ENCODE measurements around the gene PTPRD. TPM values are rescaled to one million over a fixed set of nuclear protein-coding genes. Genes with fewer than 3 reads are reported as not detected.

Gene PTPRD
- total RNA-seq, 1 donor from 2014 or later, result 136 TPM

GRCh38 chr9:9729082-9729481 lies 883.7 kb downstream of the PTPRD start:
- no peaks in the 10 kb centered on the region for H3K36me3 Mint-ChIP-seq
- TF ChIP-seq EZH2 (IDR thresholded peaks at IDR 0.05), result no peak
- no peak for TF ChIP-seq CTCF (IDR thresholded peaks at IDR 0.05)
- no peak for TF ChIP-seq EZH2phosphoT487 (IDR thresholded peaks at IDR 0.05)
- Histone ChIP-seq H3K79me2 (ENCODE audit: low read depth) (no peaks in the 10 kb centered on the region), H2AFZ (replicated peaks) (peak overlapping the region; percentile 11), H3K36me3 (no peaks in the 10 kb centered on the region), H4K20me1 (ENCODE audit: low read depth) (no peaks in the 10 kb centered on the region), H3K4me3 (no peak overlapping the region), H3K27ac (no peak overlapping the region), H3K27me3 (no peaks in the 10 kb centered on the region), H3F3A (ENCODE audit: low read depth) (no peaks in the 10 kb centered on the region), H3K4me1 (no peaks in the 10 kb centered on the region), H3K9ac (no peak overlapping the region), H3K9me3 (ENCODE audit: low read depth) (no peaks in the 10 kb centered on the region), H3K4me2 (no peak overlapping the region)
- no peak overlapping the region for H3K4me3 Mint-ChIP-seq
- H3K9me3 Mint-ChIP-seq, result no peaks in the 10 kb centered on the region
- H3K4me1 Mint-ChIP-seq, result no peaks in the 10 kb centered on the region
- H3K27me3 Mint-ChIP-seq (ENCODE audit: insufficient read depth, low read depth), result no peaks in the 10 kb centered on the region
- no peak for DNase-seq (ENCODE audit: low spot score)
- no peak overlapping the region for H3K27ac Mint-ChIP-seq

- no peak overlapping the region for H2AFZ ChIP-seq (replicated peaks)
- no peaks in the 10 kb centered on the region for H3K36me3 Mint-ChIP-seq
Observed at GRCh38 chr9:9719373-9720112, 893.3 kb downstream of the PTPRD start.

GRCh38 chr9:9718691-9719090 lies 894.1 kb downstream of the PTPRD start:
- no peak overlapping the region for H3K27ac Mint-ChIP-seq
- Histone ChIP-seq H3K9me3 (ENCODE audit: low read depth) (no peaks in the 10 kb centered on the region), H3K36me3 (no peaks in the 10 kb centered on the region), H2AFZ (replicated peaks) (no peak overlapping the region), H3F3A (ENCODE audit: low read depth) (no peaks in the 10 kb centered on the region), H3K9ac (no peak overlapping the region), H3K79me2 (ENCODE audit: low read depth) (no peaks in the 10 kb centered on the region), H3K4me3 (no peak overlapping the region), H3K4me2 (no peak overlapping the region), H3K27me3 (no peaks in the 10 kb centered on the region), H3K27ac (no peak overlapping the region), H3K4me1 (no peaks in the 10 kb centered on the region), H4K20me1 (ENCODE audit: low read depth) (no peaks in the 10 kb centered on the region)
- H3K4me1 Mint-ChIP-seq, result no peaks in the 10 kb centered on the region
- no peaks in the 10 kb centered on the region for H3K36me3 Mint-ChIP-seq
- DNase-seq (ENCODE audit: low spot score), result no peak
- TF ChIP-seq EZH2phosphoT487 (IDR thresholded peaks at IDR 0.05), result no peak
- TF ChIP-seq CTCF (IDR thresholded peaks at IDR 0.05), result no peak
- no peak for TF ChIP-seq EZH2 (IDR thresholded peaks at IDR 0.05)
- no peaks in the 10 kb centered on the region for H3K9me3 Mint-ChIP-seq
- no peaks in the 10 kb centered on the region for H3K27me3 Mint-ChIP-seq (ENCODE audit: insufficient read depth, low read depth)
- no peak overlapping the region for H3K4me3 Mint-ChIP-seq

More at GRCh38 chr9:9719373-9720112, 893.3 kb downstream of the PTPRD start:
- Histone ChIP-seq H3K4me1 (no peaks in the 10 kb centered on the region), H3F3A (ENCODE audit: low read depth) (no peaks in the 10 kb centered on the region), H3K4me3 (no peak overlapping the region), H3K9ac (no peak overlapping the region), H3K36me3 (no peaks in the 10 kb centered on the region), H3K79me2 (ENCODE audit: low read depth) (no peaks in the 10 kb centered on the region), H3K27ac (no peak overlapping the region), H3K27me3 (no peaks in the 10 kb centered on the region), H4K20me1 (ENCODE audit: low read depth) (no peaks in the 10 kb centered on the region), H3K4me2 (no peak overlapping the region), H3K9me3 (ENCODE audit: low read depth) (no peaks in the 10 kb centered on the region)
- no peaks in the 10 kb centered on the region for H3K4me1 Mint-ChIP-seq
- H3K9me3 Mint-ChIP-seq, result no peaks in the 10 kb centered on the region
- peak; percentile 17 for DNase-seq (ENCODE audit: low spot score)
- no peak for TF ChIP-seq EZH2 (IDR thresholded peaks at IDR 0.05)
- peak; percentile 12 for TF ChIP-seq CTCF (IDR thresholded peaks at IDR 0.05)
- no peak for TF ChIP-seq EZH2phosphoT487 (IDR thresholded peaks at IDR 0.05)
- H3K4me3 Mint-ChIP-seq, result no peak overlapping the region
- H3K27ac Mint-ChIP-seq, result no peak overlapping the region
- H3K27me3 Mint-ChIP-seq (ENCODE audit: insufficient read depth, low read depth), result no peaks in the 10 kb centered on the region

All from neural progenitor cell (in vitro differentiated cells).